ENCODE data around the gene STX5. TPM values are rescaled to one million over a fixed set of nuclear protein-coding genes. Genes with fewer than 3 reads are reported as not detected.
A peak's percentile ranks its signal among the peaks of the same experiment; 100 is the strongest.
"Not testable (repeated sequence)": the region's sequence is repeated elsewhere in the genome, so short reads cannot be mapped to it uniquely, and the experiment has no call there.

STX5 gene
- total RNA-seq, 1 experiment from 2014 or later: 16.1 TPM

GRCh38 chr11:62840721-62841360 lies 9.0 kb upstream of the STX5 start:
- in situ Hi-C loops (cut with HindIII; ENCODE audit: low pct_unique_long_range_greater_than_20kb, low sequenced_read_pairs): not testable (repeated sequence)

GRCh38 chr11:62839050-62839945 lies 7.4 kb upstream of the STX5 start, which contains the start of gene WDR74:
TSS of gene WDR74 (minus strand) at chr11:62839590. CDS start at chr11:62839570, 20 bp downstream.
- peak; percentile 92 for DNase-seq (ENCODE audit: low read depth, low spot score)
- in situ Hi-C loops (cut with HindIII; ENCODE audit: low pct_unique_long_range_greater_than_20kb, low sequenced_read_pairs): no loop called here

More at GRCh38 chr11:62840721-62841360, 9.0 kb upstream of the STX5 start:
- DNase-seq (ENCODE audit: low read depth, low spot score): peak; percentile 82

DNA sequence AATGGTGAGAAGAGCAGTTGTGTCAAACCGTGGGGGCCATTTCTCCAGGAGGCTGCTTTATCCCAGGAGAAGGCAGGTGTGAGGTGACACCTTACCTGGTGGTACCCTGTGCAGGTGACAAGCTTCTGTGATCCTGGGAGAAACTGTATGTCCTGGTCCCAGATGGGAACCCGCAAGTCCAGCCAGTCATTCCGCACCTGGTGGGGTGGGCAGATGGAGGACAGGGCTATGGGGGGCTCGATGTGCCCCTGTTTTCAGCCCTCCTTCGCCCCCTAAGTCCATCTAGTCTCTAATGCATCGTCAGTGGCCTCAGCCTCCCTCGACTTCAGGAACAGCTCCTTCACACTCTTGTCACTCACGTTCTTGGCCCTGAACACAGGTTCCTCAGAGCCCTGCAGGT lies 3.5 kb upstream of the STX5 start:
- no peak for DNase-seq (ENCODE audit: low read depth, low spot score)
- in situ Hi-C loops (cut with HindIII; ENCODE audit: low pct_unique_long_range_greater_than_20kb, low sequenced_read_pairs): no loop called here

DNA sequence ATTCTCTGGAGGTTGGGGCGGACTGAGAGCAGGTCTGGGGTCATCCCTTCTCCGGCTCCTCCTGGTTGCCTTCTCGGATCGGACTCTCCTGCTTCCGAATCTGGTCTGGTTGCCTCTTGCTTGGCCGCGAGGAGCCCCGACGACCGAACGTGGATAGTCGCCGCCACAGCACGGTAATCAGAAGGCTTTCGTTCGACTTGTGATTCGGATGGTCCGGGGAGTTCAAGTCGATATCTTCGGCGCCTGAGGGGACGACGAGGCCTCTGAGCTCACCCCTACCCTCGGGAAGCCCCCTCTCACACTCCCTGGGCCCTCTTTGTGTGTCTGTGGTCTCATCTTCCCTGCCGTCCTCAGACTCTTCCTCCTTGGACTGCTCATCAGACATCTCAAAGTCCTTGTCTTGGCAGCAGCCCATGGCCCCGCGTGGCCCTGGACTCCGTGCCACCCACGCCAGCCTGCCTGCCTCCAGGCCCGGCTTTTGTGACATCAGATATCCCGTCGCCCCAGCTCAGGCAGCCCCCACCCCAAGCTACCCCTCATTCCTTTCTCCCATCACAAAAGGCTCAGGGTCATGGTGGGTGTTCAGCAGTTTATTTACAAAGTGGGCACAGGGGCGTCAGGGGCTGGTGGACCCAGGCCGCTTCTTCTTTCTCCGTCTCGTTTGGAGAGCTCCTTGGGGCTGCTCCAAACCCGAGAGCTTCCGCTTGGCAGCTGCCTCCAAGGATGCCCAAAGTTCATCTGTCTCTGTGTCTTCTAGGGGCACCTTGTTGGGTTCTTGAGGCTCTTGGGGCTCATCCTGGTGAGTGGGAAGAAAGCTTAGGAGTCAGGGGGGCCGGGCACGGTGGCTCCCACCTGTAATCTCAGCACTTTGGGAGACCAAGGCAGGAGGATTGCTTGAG lies 734 bp upstream of the STX5 start, which contains the start of gene TEX54:
Gene TEX54 (minus strand): TSS at position 506 of the 899 bp plus-strand sequence.
- no peak for DNase-seq (ENCODE audit: low read depth, low spot score)
- in situ Hi-C loops (cut with HindIII; ENCODE audit: low pct_unique_long_range_greater_than_20kb, low sequenced_read_pairs): no loop called here

DNA sequence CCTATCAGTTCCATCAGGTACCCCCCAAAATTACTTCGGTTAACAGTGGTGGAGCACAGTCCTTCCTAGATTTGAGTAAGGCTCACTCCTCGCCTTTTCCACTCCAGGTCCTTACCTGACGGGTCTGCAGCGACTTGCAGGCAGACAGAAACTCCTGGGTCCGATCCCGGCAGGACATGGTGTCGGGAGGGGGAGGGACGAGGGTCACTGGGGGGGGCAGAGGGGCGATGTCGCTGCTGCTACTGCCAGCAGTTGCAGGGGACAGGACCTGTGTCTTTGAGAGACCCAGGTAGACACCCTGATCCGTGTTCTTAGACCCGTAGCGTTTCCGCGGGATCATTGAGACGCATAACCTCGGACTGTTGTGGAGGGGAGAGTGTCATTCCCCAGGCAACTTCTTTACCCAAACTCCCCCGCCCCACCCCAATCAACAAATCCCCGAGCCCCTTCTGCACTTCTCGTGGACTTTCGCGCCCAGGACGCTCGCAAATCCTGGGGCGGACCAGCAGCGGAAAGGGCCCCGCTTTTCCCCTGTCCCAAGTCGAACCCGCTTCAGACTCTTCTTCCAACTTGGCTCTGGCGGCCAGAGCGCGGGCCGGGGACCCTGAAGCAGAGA lies 839 bp downstream of the STX5 start:
- in situ Hi-C loops (cut with HindIII; ENCODE audit: low pct_unique_long_range_greater_than_20kb, low sequenced_read_pairs): no loop called here
- DNase-seq (ENCODE audit: low read depth, low spot score): no peak

GRCh38 chr11:62828130-62828529 lies 3.7 kb downstream of the STX5 start:
- DNase-seq (ENCODE audit: low read depth, low spot score); in situ Hi-C loops (cut with HindIII; ENCODE audit: low pct_unique_long_range_greater_than_20kb, low sequenced_read_pairs): not testable (repeated sequence)

DNA sequence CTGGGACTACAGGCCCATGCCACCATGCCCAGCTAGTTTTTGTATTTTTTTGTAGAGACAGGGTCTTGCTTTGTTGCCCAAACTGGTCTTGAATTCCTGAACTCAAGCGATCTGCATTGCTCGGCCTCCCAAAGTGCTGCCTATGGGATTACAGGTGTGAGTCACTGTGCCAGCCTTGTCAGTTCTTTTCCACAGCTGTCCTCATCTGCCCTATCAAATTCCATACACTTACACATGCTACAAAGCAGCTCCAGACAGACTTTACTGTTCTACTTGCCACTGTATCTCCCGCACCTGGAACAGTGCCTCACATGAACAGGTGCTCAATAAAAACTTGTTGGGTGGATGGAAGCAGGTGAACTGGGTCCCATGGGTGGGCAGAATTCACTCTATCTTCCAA lies 8.2 kb downstream of the STX5 start:
- in situ Hi-C loops (cut with HindIII; ENCODE audit: low pct_unique_long_range_greater_than_20kb, low sequenced_read_pairs): no loop called here
- DNase-seq (ENCODE audit: low read depth, low spot score): no peak

- DNase-seq (ENCODE audit: low read depth, low spot score): no peak
- in situ Hi-C loops (cut with HindIII; ENCODE audit: low pct_unique_long_range_greater_than_20kb, low sequenced_read_pairs): no loop called here
Measured at GRCh38 chr11:62817129-62817528, 14.7 kb downstream of the STX5 start.

- in situ Hi-C loops (cut with HindIII; ENCODE audit: low pct_unique_long_range_greater_than_20kb, low sequenced_read_pairs): no loop called here
Measured at GRCh38 chr11:62816557-62816956, 15.3 kb downstream of the STX5 start.

DNA sequence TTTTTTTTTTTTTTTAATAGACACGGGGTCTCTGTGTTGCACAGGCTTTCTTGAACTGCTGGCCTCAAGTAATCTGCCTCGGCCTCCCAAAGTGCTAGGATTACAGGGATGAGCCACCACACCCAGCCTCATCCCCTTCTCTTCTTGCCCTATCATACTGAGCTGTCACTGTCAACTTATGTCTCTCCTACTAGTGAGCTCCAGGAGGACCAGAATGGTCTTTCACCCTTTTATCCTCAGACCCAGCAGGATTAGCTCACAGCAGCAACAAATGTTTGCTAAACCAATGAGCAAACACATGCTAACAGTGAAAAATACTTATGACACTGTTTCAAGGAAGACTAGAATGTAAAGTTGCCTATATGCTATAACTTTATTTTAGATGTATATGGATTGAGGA lies 20.2 kb downstream of the STX5 start:
- no peak for DNase-seq (ENCODE audit: low read depth, low spot score)
- in situ Hi-C loops (cut with HindIII; ENCODE audit: low pct_unique_long_range_greater_than_20kb, low sequenced_read_pairs): no loop called here

More at GRCh38 chr11:62816557-62816956, 15.3 kb downstream of the STX5 start:
- DNase-seq (ENCODE audit: low read depth, low spot score): no peak

DNA sequence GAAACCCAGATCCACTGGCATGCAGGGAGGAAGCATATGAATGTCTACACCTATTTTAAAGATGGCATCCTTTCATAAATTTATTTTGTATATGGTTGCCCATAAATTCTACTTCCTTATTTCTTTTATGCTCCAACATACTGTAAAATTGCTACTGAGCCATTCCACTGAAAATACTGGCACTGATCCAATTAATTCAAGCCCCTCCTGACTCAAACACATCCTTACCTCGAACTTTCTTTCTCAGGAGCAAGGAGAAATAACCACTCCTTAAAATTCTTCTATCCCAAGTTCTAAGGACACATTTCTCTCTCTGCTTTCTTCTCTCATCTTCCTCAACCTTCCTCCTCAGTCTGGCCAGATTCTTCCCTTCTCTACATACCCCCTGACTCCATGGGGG lies 21.1 kb downstream of the STX5 start:
- in situ Hi-C loops (cut with HindIII; ENCODE audit: low pct_unique_long_range_greater_than_20kb, low sequenced_read_pairs): no loop called here
- no peak for DNase-seq (ENCODE audit: low read depth, low spot score)

DNA sequence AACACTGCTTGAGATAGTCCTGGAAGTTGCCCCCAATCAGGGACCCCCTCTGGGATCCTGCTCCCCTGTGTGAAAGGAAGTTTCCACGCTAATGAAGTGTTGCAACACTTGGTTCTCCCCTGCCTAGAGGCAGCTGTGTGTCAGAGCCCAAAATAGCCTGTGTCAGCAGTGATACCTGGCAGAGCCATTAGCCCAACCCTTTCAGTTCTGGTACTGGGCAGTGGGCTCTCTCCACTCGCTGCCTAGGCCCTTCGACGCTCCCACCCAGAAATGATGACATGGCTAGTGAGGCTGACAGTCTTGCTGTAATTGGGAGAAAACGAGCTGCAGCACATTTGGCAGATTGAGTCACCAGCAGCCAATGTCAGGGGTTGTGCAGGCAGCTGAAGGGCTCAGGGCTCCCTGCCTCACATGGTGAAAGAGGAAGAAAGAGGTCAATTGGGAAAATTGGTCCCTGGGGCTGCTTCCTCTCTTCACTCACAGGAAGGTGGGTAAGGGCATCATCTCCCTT lies 25.2 kb downstream of the STX5 start:
- no peak for DNase-seq (ENCODE audit: low read depth, low spot score)
- in situ Hi-C loops (cut with HindIII; ENCODE audit: low pct_unique_long_range_greater_than_20kb, low sequenced_read_pairs): no loop called here

DNA sequence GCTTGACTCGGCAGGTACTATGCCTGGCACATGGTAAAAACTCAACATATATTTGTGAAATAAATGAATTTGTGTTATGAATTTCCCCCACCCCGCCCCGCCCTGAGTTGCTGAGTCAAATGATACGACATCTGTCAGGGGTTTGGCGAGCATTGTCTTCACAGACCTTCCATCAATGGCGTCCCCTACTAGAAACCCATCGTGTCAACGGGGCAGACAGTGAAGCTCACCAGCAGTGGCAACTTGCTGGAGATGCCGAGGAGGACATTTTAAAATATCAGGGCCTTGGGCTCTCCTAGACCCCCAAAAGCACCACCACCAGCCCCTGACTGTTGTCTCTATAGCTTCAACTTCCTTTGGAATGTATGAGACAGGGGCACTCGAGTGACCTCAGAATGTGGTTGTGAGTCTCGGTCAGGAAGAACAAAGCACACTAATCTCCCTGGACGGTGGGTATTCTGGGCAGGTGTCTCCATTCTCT lies 25.9 kb downstream of the STX5 start:
- in situ Hi-C loops (cut with HindIII; ENCODE audit: low pct_unique_long_range_greater_than_20kb, low sequenced_read_pairs): no loop called here

GRCh38 chr11:62805076-62805892 lies 26.6 kb downstream of the STX5 start, which contains the start of gene NXF1:
TSS of gene NXF1 (minus strand) at chr11:62805440. CDS start at chr11:62805356, 84 bp downstream.
- peak; percentile 84 for DNase-seq (ENCODE audit: low read depth, low spot score)
- in situ Hi-C loops (cut with HindIII; ENCODE audit: low pct_unique_long_range_greater_than_20kb, low sequenced_read_pairs): no loop called here

More for the DNA sequence above, 25.9 kb downstream of the STX5 start:
- DNase-seq (ENCODE audit: low read depth, low spot score): no peak

DNA sequence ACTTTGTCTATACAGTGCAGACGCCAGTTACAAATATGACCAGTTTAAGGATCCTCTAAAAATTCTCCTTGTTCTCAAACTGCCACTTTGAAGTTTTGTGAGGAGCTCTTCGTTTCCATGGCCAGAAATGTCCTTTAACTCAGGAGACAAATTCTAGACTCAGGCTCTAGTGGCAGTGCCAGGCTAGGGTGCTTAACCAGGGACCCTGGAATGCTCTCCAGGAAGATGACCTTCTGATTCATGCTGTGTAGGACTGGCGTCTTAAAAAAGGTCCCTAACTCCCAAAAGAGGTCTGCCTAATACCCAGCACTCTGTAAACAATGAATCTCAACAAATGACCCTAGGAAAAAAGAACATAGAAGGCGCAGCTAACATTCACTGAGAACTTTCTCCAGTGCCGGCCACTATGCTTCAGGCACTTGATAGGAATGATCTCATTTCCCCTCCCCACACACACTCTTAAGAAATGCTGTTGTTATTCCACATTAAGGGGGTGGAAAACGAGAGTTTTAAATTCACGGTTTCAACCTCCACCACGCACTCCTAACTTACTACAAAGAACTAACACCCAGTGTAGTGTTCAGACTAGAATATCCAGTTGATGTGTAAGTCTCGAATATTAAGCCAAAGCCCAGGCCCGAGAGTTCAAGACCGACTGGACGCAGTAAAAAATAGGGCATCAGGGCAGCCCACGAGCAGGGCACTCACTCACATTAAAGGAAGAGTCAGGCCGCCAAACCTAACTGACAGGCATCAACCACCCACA lies 27.4 kb downstream of the STX5 start:
- DNase-seq (ENCODE audit: low read depth, low spot score): no peak
- in situ Hi-C loops (cut with HindIII; ENCODE audit: low pct_unique_long_range_greater_than_20kb, low sequenced_read_pairs): no loop called here

Measured in SK-MEL-5 (cell line).